Measurements from ENCODE around the gene RXYLT1.

DNA sequence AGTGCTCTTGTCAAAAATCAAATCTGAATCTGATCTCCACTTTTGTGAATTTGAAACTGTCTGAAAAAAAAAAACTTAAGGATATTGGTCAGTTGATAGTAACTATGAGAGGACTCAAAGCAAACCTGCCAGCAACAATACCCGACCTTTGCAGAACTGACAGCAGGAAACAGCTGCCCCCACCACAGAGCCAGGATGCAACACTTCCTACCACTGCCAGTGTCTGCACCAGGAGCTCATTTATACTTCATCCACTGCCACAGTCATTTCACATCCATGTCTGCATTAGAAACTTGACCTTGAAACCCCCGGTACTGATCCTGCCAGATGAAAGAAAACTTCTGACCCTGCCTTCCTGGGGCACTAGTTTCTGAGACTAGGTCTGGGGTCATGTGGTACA, 27.4 kb upstream of the RXYLT1 start:
- TF ChIP-seq, protein P1, sequence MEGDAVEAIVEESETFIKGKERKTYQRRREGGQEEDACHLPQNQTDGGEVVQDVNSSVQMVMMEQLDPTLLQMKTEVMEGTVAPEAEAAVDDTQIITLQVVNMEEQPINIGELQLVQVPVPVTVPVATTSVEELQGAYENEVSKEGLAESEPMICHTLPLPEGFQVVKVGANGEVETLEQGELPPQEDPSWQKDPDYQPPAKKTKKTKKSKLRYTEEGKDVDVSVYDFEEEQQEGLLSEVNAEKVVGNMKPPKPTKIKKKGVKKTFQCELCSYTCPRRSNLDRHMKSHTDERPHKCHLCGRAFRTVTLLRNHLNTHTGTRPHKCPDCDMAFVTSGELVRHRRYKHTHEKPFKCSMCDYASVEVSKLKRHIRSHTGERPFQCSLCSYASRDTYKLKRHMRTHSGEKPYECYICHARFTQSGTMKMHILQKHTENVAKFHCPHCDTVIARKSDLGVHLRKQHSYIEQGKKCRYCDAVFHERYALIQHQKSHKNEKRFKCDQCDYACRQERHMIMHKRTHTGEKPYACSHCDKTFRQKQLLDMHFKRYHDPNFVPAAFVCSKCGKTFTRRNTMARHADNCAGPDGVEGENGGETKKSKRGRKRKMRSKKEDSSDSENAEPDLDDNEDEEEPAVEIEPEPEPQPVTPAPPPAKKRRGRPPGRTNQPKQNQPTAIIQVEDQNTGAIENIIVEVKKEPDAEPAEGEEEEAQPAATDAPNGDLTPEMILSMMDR (IDR thresholded peaks at IDR 0.05) = no peak
- no peak for TF ChIP-seq POLR2A (IDR thresholded peaks at IDR 0.05)

Data from breast epithelium (tissue), 3 donors.